T-helper 1 cell treated with Interleukin-12 subunit alpha and Interleukin-12 subunit beta and Interleukin-4 antibody, amounts not matched to agents 30 ng/mL and 1 ng/mL, for 36 hours (primary cell): ENCODE data around the gene MAN1B1. TPM values are rescaled to one million over a fixed set of nuclear protein-coding genes. Genes with fewer than 3 reads are reported as not detected.

Experiments
- total RNA-seq: library from RNA; stranded (reverse); gene quantifications from 2 replicates; pipeline ENCODE4 v1.2.3, GENCODE V29; 2022

MAN1B1 gene
- total RNA-seq, 1 donor from 2014 or later, result 54.3 TPM

Other genes with a start within 250 kb of the MAN1B1 start
- gene AJM1, start 244.5 kb upstream of the MAN1B1 start, total RNA-seq, result 8.1 and 8.8 TPM in 2 replicates
- 161 and 165 TPM in 2 replicates for gene PHPT1, start 237.6 kb upstream of the MAN1B1 start, total RNA-seq
- gene MAMDC4, start 234.6 kb upstream of the MAN1B1 start, total RNA-seq, result 21.5 and 26.0 TPM in 2 replicates
- gene EDF1, start 220.7 kb upstream of the MAN1B1 start, total RNA-seq, result 428 and 445 TPM in 2 replicates
- 80.6 and 85.0 TPM in 2 replicates for gene TRAF2, start 200.5 kb upstream of the MAN1B1 start, total RNA-seq
- 117 and 119 TPM in 2 replicates for gene FBXW5, start 142.2 kb upstream of the MAN1B1 start, total RNA-seq
- gene C8G, start 141.7 kb upstream of the MAN1B1 start, total RNA-seq, result 3.1 and 4.2 TPM in 2 replicates
- 3.2 and 3.8 TPM in 2 replicates for gene LCN12, start 134.7 kb upstream of the MAN1B1 start, total RNA-seq
- 5.2 and 5.3 TPM in 2 replicates for gene PTGDS, start 109.5 kb upstream of the MAN1B1 start, total RNA-seq
- gene LCNL1, start 104.0 kb upstream of the MAN1B1 start, total RNA-seq, result not detected in 2 replicates
- gene PAXX, start 94.6 kb upstream of the MAN1B1 start, total RNA-seq, result 79.8 and 84.2 TPM in 2 replicates
- gene CLIC3, start 90.4 kb upstream of the MAN1B1 start, total RNA-seq, result 1.4 and 1.8 TPM in 2 replicates
- 30.0 and 33.9 TPM in 2 replicates for gene ABCA2, start 58.7 kb upstream of the MAN1B1 start, total RNA-seq
- 1.7 and 1.9 TPM in 2 replicates for gene FUT7, start 54.9 kb upstream of the MAN1B1 start, total RNA-seq
- gene NPDC1, start 40.8 kb upstream of the MAN1B1 start, total RNA-seq, result 56.7 and 57.3 TPM in 2 replicates
- not detected in 2 replicates for gene ENTPD2, start 32.9 kb upstream of the MAN1B1 start, total RNA-seq
- gene SAPCD2, start 16.4 kb upstream of the MAN1B1 start, total RNA-seq, result 19.7 and 21.1 TPM in 2 replicates
- 15.1 and 15.7 TPM in 2 replicates for gene UAP1L1, start 9.5 kb upstream of the MAN1B1 start, total RNA-seq
- 251 and 260 TPM in 2 replicates for gene DPP7, start 27.7 kb downstream of the MAN1B1 start, total RNA-seq
- gene GRIN1, start 52.2 kb downstream of the MAN1B1 start, total RNA-seq, result 0.15 and 0.37 TPM in 2 replicates
- not detected in 2 replicates for gene LRRC26, start 83.1 kb downstream of the MAN1B1 start, total RNA-seq
- not detected in 2 replicates for gene TMEM210, start 85.1 kb downstream of the MAN1B1 start, total RNA-seq
- 77.0 and 77.9 TPM in 2 replicates for gene ANAPC2, start 101.6 kb downstream of the MAN1B1 start, total RNA-seq
- gene SSNA1, start 101.7 kb downstream of the MAN1B1 start, total RNA-seq, result 88.4 and 88.8 TPM in 2 replicates
- 9.5 and 9.9 TPM in 2 replicates for gene TPRN, start 113.8 kb downstream of the MAN1B1 start, total RNA-seq
- 29.4 and 30.7 TPM in 2 replicates for gene TMEM203, start 118.7 kb downstream of the MAN1B1 start, total RNA-seq
- gene NDOR1, start 118.7 kb downstream of the MAN1B1 start, total RNA-seq, result 40.9 and 45.3 TPM in 2 replicates
- 4.3 and 5.0 TPM in 2 replicates for gene RNF208, start 135.3 kb downstream of the MAN1B1 start, total RNA-seq
- 0.27 TPM in 2 replicates for gene CYSRT1, start 138.2 kb downstream of the MAN1B1 start, total RNA-seq
- gene RNF224, start 140.5 kb downstream of the MAN1B1 start, total RNA-seq, result not detected in 2 replicates
- not detected in 2 replicates for gene SLC34A3, start 143.9 kb downstream of the MAN1B1 start, total RNA-seq
- gene TUBB4B, start 154.3 kb downstream of the MAN1B1 start, total RNA-seq, result 275 and 280 TPM in 2 replicates
- 0.27 TPM in 1 of 2 replicates, not detected in the other for gene STPG3, start 164.3 kb downstream of the MAN1B1 start, total RNA-seq
- 64.6 and 66.9 TPM in 2 replicates for gene NELFB, start 168.3 kb downstream of the MAN1B1 start, total RNA-seq
- gene TOR4A, start 190.7 kb downstream of the MAN1B1 start, total RNA-seq, result 16.8 and 16.9 TPM in 2 replicates
- 1.5 and 1.8 TPM in 2 replicates for gene NRARP, start 215.3 kb downstream of the MAN1B1 start, total RNA-seq